HCT116 (cell line): ENCODE results near the gene A2ML1. TPM values are rescaled to one million over a fixed set of nuclear protein-coding genes. Genes with fewer than 3 reads are reported as not detected.

Experiments used
- ATAC-seq: fragments of 200-7000 bp; cut with Tn5 transposase; 2 replicates; pipeline ENCODE4 v1.9.1; 2020; ENCODE audit warnings: mild to moderate bottlenecking, moderate library complexity
- BruUV-seq: library from RNA; stranded (reverse); fragments of 400-500 nt; replicated peaks from 2 replicates; lab custom pipeline; 2021; lab: Mats Ljungman, UMichigan
- CTCF ChIA-PET: fragments of 300-600 bp; sonication (Branson Sonifier 250); formaldehyde crosslinking; loops from one replicate; lab custom pipeline; 2021; ENCODE audit warnings: antibody characterized with exemption; lab: Charles Lee
- POLR2A ChIA-PET: fragments of 300-600, 350-600 bp; sonication (Branson Sonifier 250); formaldehyde crosslinking; loops from one replicate; lab custom pipeline; 2021; ENCODE audit warnings: antibody characterized with exemption; lab: Charles Lee
- RAD21 ChIA-PET, 2 experiments: fragments of 300-600 bp; sonication (Branson Sonifier 250); formaldehyde crosslinking; loops; one replicate each; lab custom pipeline; 2023; ENCODE audit warnings: low total read pairs in 2 of 2; ENCODE audit not compliant: uncharacterized antibody in 2 of 2, unreplicated experiment in 2 of 2, low non-redundant PET in 1 of 2; lab: Charles Lee
- DNase-seq: peaks from one replicate; pipeline ENCODE4 v3.0.0-alpha.2; 2010; ENCODE audit warnings: low read depth, low spot score
- H2AFZ ChIP-seq: fragments of 200-600 bp; shearing (Covaris generic), sonication (generic); 2 replicates; pipeline ENCODE4 v1.6.1; 2017; ENCODE audit warnings: low read depth, mixed run types, mixed read lengths, antibody characterized with exemption, low read length; ENCODE audit not compliant: poor library complexity, severe bottlenecking
- H3K27ac ChIP-seq: 2 replicates; pipeline ENCODE4 v1.5.1; 2012; ENCODE audit warnings: low read depth, low read length
- H3K27me3 ChIP-seq: fragments of 200-600 bp; sonication (generic); 2 replicates; pipeline ENCODE4 v1.6.1; 2016; ENCODE audit warnings: mixed run types, low read length, mixed read lengths; ENCODE audit not compliant: insufficient read depth
- H3K36me3 ChIP-seq, 2 experiments: fragments of 200-500 bp in 1 of 2; fragments of 200-600 bp in 1 of 2; sonication (Bioruptor generic) in 1 of 2; sonication (generic) in 1 of 2; 2 replicates each; pipeline versions ENCODE4 v1.5.1 to v1.6.1; 2014 to 2016; ENCODE audit warnings: low read length in 2 of 2, inconsistent platforms in 1 of 2, mixed read lengths in 1 of 2, mixed run types in 1 of 2; ENCODE audit not compliant: insufficient read depth in 2 of 2, control insufficient read depth in 1 of 2
- H3K4me1 ChIP-seq, 2 experiments: fragments of 200-600 bp in 1 of 2; sonication (generic) in 1 of 2; 2 replicates each; pipeline versions ENCODE4 v1.5.1 to v1.6.1; 2012 to 2017; ENCODE audit warnings: low read length in 2 of 2, inconsistent platforms in 1 of 2, mild to moderate bottlenecking in 1 of 2, mixed read lengths in 1 of 2, mixed run types in 1 of 2, moderate library complexity in 1 of 2; ENCODE audit not compliant: insufficient read depth in 2 of 2, control insufficient read depth in 1 of 2
- H3K4me2 ChIP-seq: fragments of 200-600 bp; sonication (generic); 2 replicates; pipeline ENCODE4 v1.6.1; 2017; ENCODE audit warnings: mixed run types, low read length, mixed read lengths
- H3K4me3 ChIP-seq, 2 experiments: fragments of 200-600 bp in 1 of 2; sonication (generic) in 1 of 2; replicated peaks in 1 of 2; 2 replicates each; pipeline ENCODE4 v1.5.1; 2011 to 2016; ENCODE audit warnings: low read length in 2 of 2, control low read depth in 1 of 2, low read depth in 1 of 2, mild to moderate bottlenecking in 1 of 2, mixed read lengths in 1 of 2, mixed run types in 1 of 2
- H3K79me2 ChIP-seq: fragments of 200-600 bp; sonication (generic); 2 replicates; pipeline ENCODE4 v1.6.1; 2017; ENCODE audit warnings: mild to moderate bottlenecking, mixed run types, low read length, moderate library complexity, mixed read lengths; ENCODE audit not compliant: insufficient read depth
- H3K9ac ChIP-seq: fragments of 200-600 bp; sonication (generic); 2 replicates; pipeline ENCODE4 v1.6.1; 2016; ENCODE audit warnings: low read length, mixed read lengths
- H3K9me2 ChIP-seq: fragments of 200-600 bp; sonication (generic), shearing (Covaris generic); 2 replicates; pipeline ENCODE4 v1.6.1; 2017; ENCODE audit warnings: mixed run types, mild to moderate bottlenecking, moderate library complexity; ENCODE audit not compliant: insufficient read depth
- H3K9me3 ChIP-seq, 2 experiments: fragments of 200-500 bp in 1 of 2; fragments of 200-600 bp in 1 of 2; sonication (Bioruptor generic) in 1 of 2; sonication (generic) in 1 of 2; 2 replicates each; pipeline ENCODE4 v1.6.1; 2014 to 2017; ENCODE audit warnings: low read length in 2 of 2, mixed read lengths in 2 of 2, inconsistent platforms in 1 of 2, low read depth in 1 of 2, mild to moderate bottlenecking in 1 of 2, mixed run types in 1 of 2, moderate library complexity in 1 of 2; ENCODE audit not compliant: control insufficient read depth in 1 of 2, insufficient read depth in 1 of 2
- H4K20me1 ChIP-seq: fragments of 200-600 bp; sonication (generic), shearing (Covaris generic); 2 replicates; pipeline ENCODE4 v1.6.1; 2017; ENCODE audit warnings: mixed run types, mild to moderate bottlenecking, moderate library complexity; ENCODE audit not compliant: insufficient read depth
- CTCF ChIP-seq, 3 experiments: fragments of 200-600 bp in 1 of 3; sonication (generic) in 1 of 3; IDR thresholded peaks in 2 of 3; conservative IDR thresholded peaks in 1 of 3; 2 replicates each; pipeline ENCODE4 v1.5.1; 2012 to 2017; ENCODE audit warnings: low read depth in 2 of 3, low read length in 2 of 3, antibody characterized with exemption in 1 of 3, borderline replicate concordance in 1 of 3, control low read depth in 1 of 3, mild to moderate bottlenecking in 1 of 3, mixed read lengths in 1 of 3, mixed run types in 1 of 3, moderate library complexity in 1 of 3; ENCODE audit not compliant: insufficient read depth in 1 of 3
- EGR1 ChIP-seq: IDR thresholded peaks from 2 replicates; pipeline ENCODE4 v1.6.1; 2012; ENCODE audit warnings: low read depth
- ELF1 ChIP-seq: IDR thresholded peaks from 2 replicates; pipeline ENCODE4 v1.6.1; 2012; ENCODE audit warnings: low read depth, borderline replicate concordance
- EZH2phosphoT487 ChIP-seq: fragments of 200-600 bp; IDR thresholded peaks from 2 replicates; pipeline ENCODE4 v1.6.1; 2018; ENCODE audit warnings: antibody characterized with exemption, borderline replicate concordance
- POLR2A ChIP-seq: IDR thresholded peaks from 2 replicates; pipeline ENCODE4 v1.7.0; 2011; ENCODE audit warnings: borderline replicate concordance; ENCODE audit not compliant: insufficient read depth, insufficient read length; ENCODE audit errors: extremely low read depth
- YY1 ChIP-seq: IDR thresholded peaks from 2 replicates; pipeline ENCODE4 v1.6.1; 2011; ENCODE audit warnings: low read length, low read depth, moderate library complexity, mild to moderate bottlenecking; ENCODE audit not compliant: insufficient replicate concordance; ENCODE audit errors: extremely low read depth
- intact Hi-C: fragments of 100-400 bp; cut with micrococcal nuclease; formaldehyde crosslinking; loops from 2 replicates; pipeline ENCODE4 v1.10.0; 2022
- total RNA-seq: library from RNA; stranded (reverse); gene quantifications from one replicate; pipeline ENCODE4 v1.2.1, GENCODE V29; 2021; ENCODE audit not compliant: unreplicated experiment
- TF ChIP-seq, protein P1 (sequence below): IDR thresholded peaks from 2 replicates; pipeline ENCODE4 v1.6.1; 2011; ENCODE audit warnings: mild to moderate bottlenecking, low read length, moderate library complexity; ENCODE audit not compliant: insufficient replicate concordance; ENCODE audit errors: extremely low read depth

Gene A2ML1
- total RNA-seq, 1 experiment from 2014 or later: not detected

DNA sequence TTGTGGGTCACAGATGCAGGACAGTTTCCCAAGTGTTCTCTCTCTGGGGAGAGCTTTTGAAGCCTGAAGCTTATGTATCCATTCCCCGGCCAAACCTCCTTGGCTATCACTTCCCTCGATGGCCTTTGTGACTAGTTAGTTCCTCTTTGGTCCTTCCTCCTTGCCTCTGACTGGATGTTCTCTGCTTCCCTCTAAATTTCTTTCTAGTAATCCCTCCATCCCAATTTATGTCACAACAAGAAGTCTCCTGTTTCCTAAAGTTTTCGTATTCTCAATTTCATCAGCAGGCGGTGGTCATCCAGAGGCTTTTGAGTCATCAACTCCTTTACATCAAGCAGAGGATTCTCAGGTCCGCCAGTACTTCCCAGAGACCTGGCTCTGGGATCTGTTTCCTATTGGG is 27.5 kb downstream of the A2ML1 start:
- Histone ChIP-seq H3K27ac (no peak overlapping the region), H3K9me3 (no peaks in the 10 kb centered on the region), H2AFZ (no peak overlapping the region), H3K4me1 (no peaks in the 10 kb centered on the region), H3K4me3 (no peak overlapping the region), H3K4me2 (no peak overlapping the region), H3K79me2 (no peaks in the 10 kb centered on the region), H4K20me1 (no peaks in the 10 kb centered on the region), H3K27me3 (no peaks in the 10 kb centered on the region), H3K36me3 (no peaks in the 10 kb centered on the region), H3K9ac (no peak overlapping the region), H3K9me2 (no peaks in the 10 kb centered on the region)
- TF ChIP-seq ELF1: no peak
- POLR2A ChIA-PET: no interaction called here
- ATAC-seq (no peak), DNase-seq (no peak)
- CTCF ChIA-PET: interaction anchor here (3.2 kb wide), 1 partner anchor 11 kb away, joined by 15 read pairs; no protein-coding TSS in a partner anchor
- intact Hi-C loops: no loop called here
- BruUV-seq: no TSS peak
- RAD21 ChIA-PET: no interaction called here

DNA sequence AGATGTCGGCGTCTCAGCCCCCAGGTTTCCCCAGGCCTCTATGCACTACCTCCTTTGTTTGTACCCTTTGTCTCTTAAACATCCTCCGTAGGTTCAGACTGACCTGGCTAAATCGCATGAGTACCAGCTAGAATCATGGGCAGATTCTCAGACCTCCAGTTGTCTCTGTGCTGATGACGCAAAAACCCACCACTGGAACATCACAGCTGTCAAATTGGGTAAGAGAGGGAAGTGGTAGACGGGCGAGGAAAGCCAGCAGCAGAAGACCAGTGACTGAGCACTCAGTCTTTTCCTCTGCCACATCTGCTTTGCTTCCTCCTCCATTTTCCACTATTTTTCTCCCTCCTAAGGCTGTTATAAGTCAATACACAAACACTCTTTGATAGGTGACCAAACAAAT is 29.7 kb downstream of the A2ML1 start:
- H3K36me3 ChIP-seq: no peaks in the 10 kb centered on the region
- TF ChIP-seq EZH2phosphoT487 (no peak), ELF1 (no peak), EGR1 (no peak), YY1 (no peak), CTCF (IDR thresholded peaks at IDR 0.05 in 2 of 3, conservative IDR thresholded peaks at IDR 0.05 in 1 of 3; ENCODE audit: borderline replicate concordance in 1 of 3, insufficient read depth in 1 of 3, low read depth in 2 of 3, low read length in 2 of 3) (no peak), POLR2A (no peak)
- TF ChIP-seq, protein P1, sequence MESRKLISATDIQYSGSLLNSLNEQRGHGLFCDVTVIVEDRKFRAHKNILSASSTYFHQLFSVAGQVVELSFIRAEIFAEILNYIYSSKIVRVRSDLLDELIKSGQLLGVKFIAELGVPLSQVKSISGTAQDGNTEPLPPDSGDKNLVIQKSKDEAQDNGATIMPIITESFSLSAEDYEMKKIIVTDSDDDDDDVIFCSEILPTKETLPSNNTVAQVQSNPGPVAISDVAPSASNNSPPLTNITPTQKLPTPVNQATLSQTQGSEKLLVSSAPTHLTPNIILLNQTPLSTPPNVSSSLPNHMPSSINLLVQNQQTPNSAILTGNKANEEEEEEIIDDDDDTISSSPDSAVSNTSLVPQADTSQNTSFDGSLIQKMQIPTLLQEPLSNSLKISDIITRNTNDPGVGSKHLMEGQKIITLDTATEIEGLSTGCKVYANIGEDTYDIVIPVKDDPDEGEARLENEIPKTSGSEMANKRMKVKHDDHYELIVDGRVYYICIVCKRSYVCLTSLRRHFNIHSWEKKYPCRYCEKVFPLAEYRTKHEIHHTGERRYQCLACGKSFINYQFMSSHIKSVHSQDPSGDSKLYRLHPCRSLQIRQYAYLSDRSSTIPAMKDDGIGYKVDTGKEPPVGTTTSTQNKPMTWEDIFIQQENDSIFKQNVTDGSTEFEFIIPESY: no peak
- TF ChIP-seq, all 23 proteins: peak for 0
- H3K4me2 ChIP-seq: no peak overlapping the region
- no peaks in the 10 kb centered on the region for H3K4me1 ChIP-seq
- ChIA-PET POLR2A (no interaction called here), CTCF (interaction anchor here (1.0 to 3.2 kb wide), 2 partner anchors 8 to 39 kb away, joined by 3 to 15 read pairs; no protein-coding TSS in a partner anchor), RAD21 (no interaction called here)
- H2AFZ ChIP-seq: no peak overlapping the region
- H3K79me2 ChIP-seq: no peaks in the 10 kb centered on the region
- ATAC-seq (no peak), DNase-seq (no peak)
- H3K9ac ChIP-seq: no peak overlapping the region
- H3K27ac ChIP-seq: no peak overlapping the region
- H3K9me2 ChIP-seq: no peaks in the 10 kb centered on the region
- no peak overlapping the region for H3K4me3 ChIP-seq
- intact Hi-C loops: no loop called here
- no peaks in the 10 kb centered on the region for H4K20me1 ChIP-seq
- H3K27me3 ChIP-seq: no peaks in the 10 kb centered on the region
- no TSS peak for BruUV-seq
- H3K9me3 ChIP-seq: no peaks in the 10 kb centered on the region
